ENCODE measurements around the gene TSPAN8.
"Not testable (repeated sequence)": the region's sequence is repeated elsewhere in the genome, so short reads cannot be mapped to it uniquely, and the experiment has no call there.

The TSPAN8 gene

DNA sequence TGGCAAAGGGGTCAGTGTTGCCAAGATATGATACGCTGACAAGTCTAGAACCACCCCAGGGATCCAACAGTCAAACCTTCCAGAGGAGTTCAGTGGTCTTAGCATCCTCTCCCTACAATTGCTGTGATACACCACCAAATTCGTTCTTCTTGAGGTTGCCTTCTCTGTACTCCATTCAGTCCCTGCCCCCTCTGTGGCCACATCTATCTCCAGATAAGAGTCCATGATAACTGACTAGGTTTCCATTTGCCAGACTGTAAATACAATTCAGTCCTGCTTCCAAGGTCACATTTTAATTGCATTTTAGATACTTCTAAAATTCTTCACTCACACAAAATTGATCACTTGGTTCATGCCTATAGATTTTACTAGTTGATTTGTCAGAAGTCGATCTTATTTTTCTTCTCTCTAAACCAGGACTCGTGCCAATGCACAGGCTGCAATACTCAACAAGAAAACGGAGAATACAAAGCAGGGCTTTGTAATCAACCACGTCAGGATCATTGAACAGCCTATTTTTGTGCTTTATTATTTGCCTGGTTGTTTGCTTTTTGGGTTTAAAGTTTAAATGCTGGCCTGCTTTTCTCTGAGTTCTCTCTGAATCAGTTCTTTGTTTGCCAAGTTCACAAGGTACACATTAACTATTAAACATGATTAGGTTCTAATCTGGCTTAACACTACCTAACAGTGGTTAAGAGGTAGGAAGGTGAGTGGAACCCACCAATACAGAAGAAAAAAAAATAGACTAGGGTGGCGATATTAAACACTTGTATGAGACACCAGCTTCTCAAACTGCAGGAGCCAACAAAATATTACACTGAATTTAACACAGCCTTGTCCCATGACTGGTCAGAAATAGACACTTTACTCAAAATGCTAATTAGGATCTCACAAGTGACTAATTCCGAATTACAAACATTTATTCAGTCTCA is 5.3 kb upstream of the TSPAN8 start:
- no peak for DNase-seq

- DNase-seq = no peak
Measured at GRCh38 chr12:71161591-71161990, 3.8 kb upstream of the TSPAN8 start.

GRCh38 chr12:71160585-71160984 is 2.8 kb upstream of the TSPAN8 start:
- no peak for DNase-seq

DNA sequence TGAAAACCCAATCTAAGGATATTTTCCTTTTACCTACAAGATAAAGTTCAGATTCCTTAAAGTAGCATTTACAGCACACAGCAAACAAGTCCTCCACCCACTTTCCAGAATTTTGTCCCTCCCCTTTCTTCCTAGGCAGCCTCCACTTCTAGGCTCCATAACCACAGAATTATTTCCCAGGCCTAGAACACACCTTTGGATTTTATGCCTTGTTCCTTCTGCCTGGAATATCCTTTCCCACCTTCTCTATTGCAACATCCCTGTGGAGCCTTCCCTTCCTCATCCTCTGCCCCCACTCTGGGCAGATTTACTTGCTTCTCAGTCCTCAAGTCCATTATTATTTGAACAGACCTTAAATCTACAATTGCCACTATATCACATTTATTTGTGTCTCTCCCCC is 2.1 kb upstream of the TSPAN8 start:
- DNase-seq = no peak

GRCh38 chr12:71159264-71159663 is 1.5 kb upstream of the TSPAN8 start:
- no peak for DNase-seq

DNA sequence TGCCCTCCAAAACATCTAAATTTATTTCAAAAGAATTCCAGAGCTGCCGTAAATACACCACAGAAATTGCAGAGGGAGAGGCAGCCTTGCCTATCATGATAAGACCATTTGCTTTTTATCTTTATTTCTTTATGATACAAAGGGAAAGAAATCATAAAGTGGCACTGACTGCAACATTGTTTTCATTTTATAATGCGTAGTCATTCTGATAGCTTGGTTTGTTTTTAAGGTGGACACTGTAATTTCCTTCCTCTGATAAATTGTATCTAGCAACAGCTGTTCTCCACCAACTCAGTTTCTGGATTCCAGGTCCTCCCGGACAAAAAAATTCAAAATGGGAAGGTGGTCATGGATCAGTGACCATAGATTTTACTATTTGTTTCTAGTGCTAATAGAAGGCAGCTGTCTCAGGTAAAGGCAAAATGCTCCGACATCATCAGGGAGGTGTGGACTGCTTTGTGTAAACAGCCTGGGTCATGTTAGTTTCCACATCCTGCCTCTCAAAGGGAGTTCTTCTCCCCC is 623 bp upstream of the TSPAN8 start:
- DNase-seq = no peak

- no peak for DNase-seq
Measured at GRCh38 chr12:71155225-71155624, 2.6 kb downstream of the TSPAN8 start.

- DNase-seq = no peak
Measured at GRCh38 chr12:71152851-71153250, 4.9 kb downstream of the TSPAN8 start.

DNA sequence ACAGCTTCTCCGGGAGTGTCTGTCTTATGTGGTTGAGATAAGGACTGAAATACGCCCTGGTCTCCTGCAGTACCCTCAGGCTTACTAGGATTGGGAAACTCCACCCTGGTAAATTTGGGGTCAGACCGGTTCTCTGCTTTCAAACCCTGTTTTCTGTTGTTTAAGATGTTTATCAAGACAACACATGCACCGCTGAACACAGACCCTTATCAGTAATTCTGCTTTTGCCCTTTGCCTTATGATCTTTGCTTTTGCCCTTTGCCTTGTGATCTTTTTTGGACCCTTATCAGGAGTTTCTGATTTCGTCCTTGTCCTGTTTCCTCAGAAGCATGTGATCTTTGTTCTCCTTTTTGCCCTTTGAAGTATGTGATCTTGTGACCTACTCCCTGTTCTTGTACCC is 7.8 kb downstream of the TSPAN8 start:
- not testable (repeated sequence) for DNase-seq

DNA sequence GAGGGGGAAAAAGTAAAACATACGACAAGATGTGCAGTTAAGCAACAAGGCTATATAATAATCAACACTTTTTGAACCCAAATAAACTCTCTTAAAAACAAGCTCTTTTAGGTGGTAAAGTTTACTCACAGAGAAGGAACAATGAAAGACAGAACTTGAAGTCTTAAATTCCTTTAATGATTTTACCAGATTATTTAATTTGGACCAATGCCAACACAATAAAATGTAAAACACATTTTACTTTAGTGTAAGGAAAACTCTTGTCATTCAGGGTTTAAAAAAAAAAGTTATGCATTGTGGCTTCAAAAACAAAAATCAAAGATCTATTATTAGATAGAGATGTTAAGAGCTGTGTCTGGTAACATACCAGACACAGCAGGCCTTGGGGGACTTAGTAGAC is 13.1 kb downstream of the TSPAN8 start:
- DNase-seq = no peak

GRCh38 chr12:71142956-71143355 is 14.8 kb downstream of the TSPAN8 start:
- DNase-seq = no peak

DNA sequence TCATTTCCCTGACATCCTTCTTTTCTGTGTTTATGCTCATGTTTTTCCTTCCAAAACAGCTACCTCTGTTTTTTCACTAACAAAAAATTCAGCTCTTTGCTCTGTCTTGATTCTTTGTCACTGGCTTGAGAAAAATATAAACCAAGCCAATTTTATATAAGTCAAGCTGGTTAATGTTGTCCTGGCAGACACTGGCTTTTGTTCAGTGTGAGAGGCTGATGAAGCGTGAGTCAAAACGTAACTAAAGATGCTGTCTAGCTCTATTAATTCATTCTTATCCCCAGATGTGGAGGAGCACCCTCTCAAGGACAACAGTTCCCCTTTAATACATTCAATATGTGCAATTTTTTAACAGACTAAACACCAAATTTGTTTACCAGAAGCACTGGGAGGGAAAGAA is 15.8 kb downstream of the TSPAN8 start:
- DNase-seq = no peak

GRCh38 chr12:71141378-71141926 is 16.3 kb downstream of the TSPAN8 start:
- DNase-seq = no peak

GRCh38 chr12:71139153-71139735 is 18.6 kb downstream of the TSPAN8 start:
- no peak for DNase-seq

DNA sequence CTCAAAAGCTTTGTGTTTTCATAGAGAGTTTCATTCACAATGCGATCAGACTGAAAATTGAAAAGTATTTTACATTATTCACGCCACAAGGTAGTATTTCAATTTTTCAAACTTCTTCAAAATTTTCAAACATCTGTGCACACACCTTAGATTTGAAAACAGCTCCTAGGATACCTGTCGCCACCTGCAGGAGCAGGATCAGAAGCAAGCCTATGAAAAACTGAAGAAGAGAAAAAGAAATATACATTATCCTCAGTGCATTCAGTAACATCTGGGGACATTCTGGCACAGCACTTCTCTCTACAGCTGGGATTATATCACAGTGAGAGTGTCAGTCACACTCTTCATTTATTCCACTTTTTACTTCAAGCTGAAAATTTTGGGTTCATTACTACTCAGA is 19.8 kb downstream of the TSPAN8 start:
- DNase-seq = no peak

DNA sequence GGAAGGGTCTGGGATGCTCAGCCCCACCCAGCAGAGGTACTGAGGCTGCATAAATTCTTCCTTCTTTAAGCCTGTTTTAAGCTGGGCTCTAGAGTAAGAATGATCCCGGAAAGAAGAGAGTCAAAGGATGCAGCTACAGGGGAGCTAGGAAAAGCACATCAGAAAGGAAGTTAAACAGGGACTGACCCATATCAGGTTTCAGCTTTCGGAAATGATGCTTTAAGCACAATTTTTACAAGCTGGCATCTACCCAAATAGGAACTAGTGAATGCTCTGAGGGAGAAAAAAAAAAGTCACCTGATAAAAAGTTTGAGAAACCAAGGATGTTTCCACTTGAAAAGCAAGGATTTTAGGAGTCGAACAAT is 22.0 kb downstream of the TSPAN8 start:
- no peak for DNase-seq

GRCh38 chr12:71135077-71135811 is 22.6 kb downstream of the TSPAN8 start:
- DNase-seq = no peak

DNA sequence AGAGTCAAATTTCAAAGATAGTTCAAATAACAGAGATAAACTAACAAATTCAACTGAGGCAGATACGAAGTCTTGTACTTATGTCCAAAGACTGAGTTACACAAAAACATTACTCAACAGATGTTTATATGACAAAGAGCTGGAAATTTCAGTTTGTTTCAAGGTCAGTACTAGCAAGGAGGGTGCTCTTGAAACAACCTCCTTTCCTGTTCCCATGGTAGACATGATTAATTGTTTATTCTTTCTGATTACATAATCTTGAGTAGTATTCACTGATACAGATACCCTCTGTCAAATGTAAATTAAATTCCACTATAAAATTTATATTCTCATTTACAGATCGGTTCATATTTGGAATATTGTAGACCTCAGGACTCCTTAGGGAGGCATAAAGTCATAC is 23.4 kb downstream of the TSPAN8 start:
- DNase-seq = no peak

DNA sequence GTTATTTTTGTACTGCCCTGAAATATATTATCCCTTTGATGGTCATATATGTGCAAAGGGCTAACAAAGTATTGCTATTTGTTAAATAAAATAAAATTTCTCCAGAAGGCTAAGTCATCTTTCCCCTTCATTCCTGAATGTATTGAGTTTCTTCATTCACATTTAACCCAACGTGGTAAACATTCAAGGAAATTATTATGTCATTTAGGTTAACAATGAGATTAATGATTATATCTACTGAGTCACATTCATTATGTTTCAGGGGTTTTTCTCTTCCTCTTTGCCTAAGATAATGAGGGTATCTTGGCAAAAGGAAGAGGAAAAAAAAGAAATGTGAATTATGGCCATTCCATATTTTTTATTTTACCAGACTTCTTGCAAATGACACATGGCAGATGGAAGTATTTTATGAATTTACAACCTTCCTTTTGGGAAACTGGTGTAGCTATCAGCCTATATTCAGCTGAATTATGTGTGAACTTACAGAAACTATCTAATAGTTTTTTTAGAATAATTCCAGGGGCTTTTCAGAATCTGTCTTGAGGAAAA is 27.2 kb downstream of the TSPAN8 start:
- DNase-seq = no peak

GRCh38 chr12:71129364-71129763 is 28.4 kb downstream of the TSPAN8 start:
- no peak for DNase-seq

DNA sequence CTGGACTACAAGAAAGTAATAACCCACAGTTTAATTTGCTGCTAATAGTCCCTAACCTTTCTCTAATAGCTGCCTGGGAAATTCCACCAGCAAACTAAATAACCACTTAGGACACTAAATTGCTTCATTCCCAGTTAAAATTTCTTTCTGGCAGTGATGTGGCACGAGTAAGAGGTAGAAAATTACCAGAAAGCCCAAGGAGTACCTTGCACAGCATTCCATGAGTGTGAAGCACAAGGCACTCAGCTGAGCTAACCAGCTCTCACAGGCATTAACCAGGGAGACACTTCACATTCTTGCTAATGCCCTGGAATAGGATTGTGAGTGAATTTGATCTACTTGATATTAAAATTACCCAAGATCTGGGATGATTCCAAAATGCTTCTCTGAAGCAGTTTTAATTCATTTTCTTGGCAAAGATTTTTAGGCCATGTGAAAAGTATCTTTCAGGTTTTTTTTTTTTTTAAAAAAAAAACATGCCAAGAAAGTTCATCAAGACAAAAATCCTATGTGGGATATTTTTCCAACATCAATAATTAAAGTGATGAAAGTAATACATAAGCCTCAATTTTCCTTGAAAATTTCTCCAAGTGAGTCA is 29.5 kb downstream of the TSPAN8 start:
- no peak for DNase-seq

GRCh38 chr12:71125949-71126348 is 31.9 kb downstream of the TSPAN8 start:
- no peak for DNase-seq

DNA sequence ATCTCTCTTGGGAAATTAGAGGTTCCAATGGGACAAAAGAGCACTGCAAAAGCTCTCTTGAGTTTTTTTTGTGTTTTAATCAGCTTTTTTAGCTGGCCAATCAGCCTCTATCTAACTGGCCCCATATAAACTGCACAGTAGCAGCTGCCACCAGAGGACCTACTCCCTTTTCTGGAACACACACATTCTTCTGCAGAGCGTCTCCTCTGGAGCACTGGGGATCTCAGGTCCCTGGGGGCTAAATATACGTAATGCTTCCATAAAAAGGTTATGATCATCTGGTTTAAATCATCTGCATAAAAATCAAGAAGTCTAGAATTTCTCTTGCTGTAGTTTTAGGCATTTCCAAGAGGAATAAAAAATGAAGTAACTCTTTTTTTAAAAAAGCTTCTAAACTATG is 32.3 kb downstream of the TSPAN8 start:
- DNase-seq = no peak
